SK-N-MC (cell line): Measurements from ENCODE around the gene TP53RK.

Experiments used
- EZH2 ChIP-seq: fragments of 200-600 bp; sonication (generic); IDR thresholded peaks from one replicate; pipeline ENCODE4 v1.6.1; 2017; ENCODE audit warnings: antibody characterized with exemption
- POLR2AphosphoS5 ChIP-seq: IDR thresholded peaks from 2 replicates; pipeline ENCODE4 v1.6.1; 2012; ENCODE audit warnings: mild to moderate bottlenecking, low read depth, low read length, borderline replicate concordance

DNA sequence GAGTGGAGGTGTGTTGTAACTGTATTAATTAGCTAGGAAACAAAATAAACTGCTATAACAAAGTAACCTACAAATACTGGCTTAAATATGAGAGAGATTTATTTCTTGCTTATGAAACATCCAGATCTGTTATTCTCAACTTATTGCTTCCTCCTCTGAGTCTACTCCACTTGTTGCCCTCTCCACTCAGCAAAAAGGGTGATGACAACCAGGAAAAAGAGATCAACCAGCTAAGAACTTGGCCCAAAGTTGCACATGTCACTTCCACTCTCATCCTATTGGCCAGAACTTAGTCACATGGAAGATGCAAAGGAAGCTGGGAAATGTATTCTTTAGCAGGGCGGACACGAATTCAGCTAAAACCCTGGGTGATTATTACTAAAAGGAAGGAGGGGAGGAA is 5.2 kb upstream of the TP53RK start:
- TF ChIP-seq POLR2AphosphoS5 (no peak), EZH2 (no peak)
